Duodenal mucosa (tissue), 2 donors: ENCODE results near the gene MRPL23.

Experiments used
- H3K27ac ChIP-seq: one replicate; pipeline ENCODE4 v1.7.0; 2013; ENCODE audit warnings: low read depth, low read length
- H3K27me3 ChIP-seq, 2 donors: one replicate each; pipeline ENCODE4 v1.7.0; 2013; ENCODE audit warnings: low read length in 2 of 2, control low read depth in 1 of 2; ENCODE audit not compliant: insufficient read depth in 2 of 2, control insufficient read depth in 1 of 2
- H3K36me3 ChIP-seq, 2 donors: one replicate each; pipeline ENCODE4 v1.7.0; 2013; ENCODE audit warnings: low read length in 2 of 2, control low read depth in 1 of 2; ENCODE audit not compliant: insufficient read depth in 2 of 2, control insufficient read depth in 1 of 2
- H3K4me1 ChIP-seq, 2 donors: one replicate each; pipeline ENCODE4 v1.7.0; 2013; ENCODE audit warnings: low read length in 2 of 2, control low read depth in 1 of 2; ENCODE audit not compliant: insufficient read depth in 2 of 2, control insufficient read depth in 1 of 2
- H3K4me3 ChIP-seq, 2 donors: one replicate each; pipeline ENCODE4 v1.7.0; 2013; ENCODE audit warnings: low read length in 2 of 2, low read depth in 1 of 2
- H3K9ac ChIP-seq, 2 donors: one replicate each; pipeline ENCODE4 v1.7.0; 2013; ENCODE audit warnings: low read length in 2 of 2, low read depth in 1 of 2
- H3K9me3 ChIP-seq, 2 donors: one replicate each; pipeline ENCODE4 v1.7.0; 2013; ENCODE audit warnings: low read length in 2 of 2, control low read depth in 1 of 2; ENCODE audit not compliant: control insufficient read depth in 1 of 2

Gene MRPL23

DNA sequence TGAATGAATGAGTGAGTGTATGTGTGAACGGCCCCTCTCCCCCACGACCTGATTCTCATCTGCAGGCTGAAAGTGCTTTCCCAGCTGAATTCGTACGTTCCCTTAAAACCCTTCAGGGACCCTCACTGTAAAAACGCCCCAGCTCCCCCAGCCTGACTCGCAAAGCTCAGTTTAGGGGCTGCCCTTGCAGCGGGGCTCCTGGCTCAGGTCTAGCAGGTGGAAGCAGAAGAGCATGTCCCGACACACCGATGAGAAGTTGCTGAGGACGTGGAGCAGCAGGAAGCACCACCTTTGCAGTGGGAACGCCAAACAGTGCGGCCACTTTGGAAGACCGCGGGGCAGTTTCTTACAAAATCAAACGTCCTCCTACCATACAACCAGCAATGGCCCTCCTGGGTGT, 3.6 kb upstream of the MRPL23 start:
- no peak overlapping the region for H3K27ac ChIP-seq
- H3K9ac ChIP-seq = no peak overlapping the region
- H3K36me3 ChIP-seq = no peaks in the 10 kb centered on the region
- no peaks in the 10 kb centered on the region for H3K9me3 ChIP-seq
- H3K27me3 ChIP-seq = no peaks in the 10 kb centered on the region
- no peaks in the 10 kb centered on the region for H3K4me1 ChIP-seq
- H3K4me3 ChIP-seq = no peak overlapping the region

DNA sequence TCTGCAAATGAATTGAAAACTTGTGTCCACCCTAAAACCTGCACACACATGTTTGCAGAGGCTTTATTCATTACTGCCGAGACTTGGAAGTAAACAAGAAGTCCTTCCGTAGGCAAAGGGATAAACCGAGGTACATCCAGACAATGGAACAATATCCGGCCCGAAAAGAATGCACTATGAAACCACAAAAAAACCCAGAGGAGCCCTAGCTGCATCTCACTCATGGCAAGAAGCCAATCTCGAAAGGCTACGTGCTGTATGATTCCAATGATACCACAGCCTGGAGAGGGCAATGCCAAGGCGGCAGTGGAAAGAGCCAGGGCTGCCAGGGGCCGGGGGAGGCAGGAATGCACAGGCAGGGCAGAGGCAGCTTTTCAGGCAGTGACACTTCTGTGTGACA, 3.2 kb upstream of the MRPL23 start:
- Histone ChIP-seq H3K9ac (no peak overlapping the region), H3K9me3 (no peaks in the 10 kb centered on the region), H3K27ac (no peak overlapping the region), H3K27me3 (no peaks in the 10 kb centered on the region), H3K4me1 (no peaks in the 10 kb centered on the region), H3K36me3 (no peaks in the 10 kb centered on the region), H3K4me3 (no peak overlapping the region)

DNA sequence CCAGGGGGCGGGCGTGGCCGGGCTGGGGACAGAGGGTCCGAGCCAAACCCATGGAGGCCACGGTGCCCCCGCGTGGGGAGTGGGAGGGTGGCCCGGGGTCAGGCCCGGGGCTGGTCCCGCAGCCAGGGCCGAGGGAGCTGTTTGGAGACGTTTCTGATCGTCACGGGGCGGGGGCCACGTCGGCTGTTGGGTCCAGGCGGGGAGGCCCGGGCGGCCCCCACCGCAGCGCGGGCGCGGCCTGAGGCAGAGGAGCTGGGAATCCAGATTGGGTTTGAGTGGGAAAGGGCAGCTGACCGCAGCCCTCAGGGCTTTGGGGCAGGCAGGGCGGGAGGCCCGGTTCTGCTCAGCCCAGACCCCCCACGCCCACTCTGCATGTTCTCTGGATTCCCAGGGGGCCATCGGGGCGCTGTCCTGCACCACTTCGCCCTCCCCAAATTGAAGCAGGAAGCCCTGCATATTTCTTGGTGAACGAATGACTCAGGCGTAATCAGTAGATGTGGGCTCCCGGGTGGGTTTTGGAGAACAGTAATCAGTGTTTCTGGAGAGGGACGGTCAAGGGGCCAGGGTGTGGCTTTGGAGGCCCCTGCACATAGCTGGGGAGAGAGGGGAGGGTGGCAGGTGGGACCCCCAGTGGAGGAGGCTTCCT, 583 bp downstream of the MRPL23 start:
- Histone ChIP-seq H3K4me1 (no peaks in the 10 kb centered on the region), H3K9me3 (no peaks in the 10 kb centered on the region), H3K4me3 (no peak overlapping the region), H3K27ac (no peak overlapping the region), H3K36me3 (no peaks in the 10 kb centered on the region), H3K27me3 (no peaks in the 10 kb centered on the region), H3K9ac (no peak overlapping the region)

DNA sequence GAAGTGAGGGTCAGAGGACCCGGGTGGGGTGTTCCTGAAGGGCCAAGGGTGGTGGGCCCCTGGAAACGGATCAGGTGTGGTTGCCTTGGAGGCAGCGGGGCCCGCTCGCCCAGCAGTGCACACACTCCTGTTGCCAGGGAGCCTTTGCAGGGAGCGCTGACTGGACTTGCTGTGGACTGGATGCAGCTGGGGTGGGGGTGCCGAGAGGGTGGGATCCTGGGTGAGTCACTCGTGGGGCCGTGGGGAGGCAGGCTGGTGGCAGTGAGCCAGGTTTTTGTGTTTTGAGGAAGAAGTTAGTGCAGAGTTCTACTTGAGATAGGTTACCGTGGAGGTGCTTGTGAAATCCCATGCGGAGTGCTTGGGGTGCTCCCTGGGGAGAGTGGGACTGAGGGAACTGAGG, 1.3 kb downstream of the MRPL23 start:
- Histone ChIP-seq H3K27ac (no peak overlapping the region), H3K36me3 (no peaks in the 10 kb centered on the region), H3K4me1 (no peaks in the 10 kb centered on the region), H3K4me3 (no peak overlapping the region), H3K9ac (no peak overlapping the region), H3K9me3 (no peaks in the 10 kb centered on the region), H3K27me3 (no peaks in the 10 kb centered on the region)

DNA sequence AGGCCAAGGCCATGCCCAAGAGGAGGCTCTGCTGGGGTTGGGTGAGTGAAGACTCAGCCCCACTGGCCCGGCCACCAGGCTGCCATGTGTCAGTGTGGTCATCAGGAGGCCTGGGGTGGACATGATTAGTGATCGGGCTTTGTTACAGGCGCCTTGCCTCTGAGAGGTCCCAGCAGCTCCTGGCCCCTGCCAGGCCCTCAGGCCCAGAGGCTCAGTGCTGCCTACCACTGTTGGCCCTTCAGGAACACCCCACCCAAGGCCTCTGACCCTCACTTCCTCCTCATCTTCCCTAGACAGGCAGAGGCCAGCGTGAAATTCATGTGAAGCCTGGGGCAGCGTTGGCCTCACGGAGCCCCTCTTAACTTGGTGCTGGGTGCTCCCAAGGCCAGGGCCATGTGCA, 2.2 kb downstream of the MRPL23 start:
- Histone ChIP-seq H3K27me3 (no peaks in the 10 kb centered on the region), H3K9ac (no peak overlapping the region), H3K4me1 (no peaks in the 10 kb centered on the region), H3K36me3 (no peaks in the 10 kb centered on the region), H3K9me3 (no peaks in the 10 kb centered on the region), H3K4me3 (no peak overlapping the region), H3K27ac (no peak overlapping the region)

DNA sequence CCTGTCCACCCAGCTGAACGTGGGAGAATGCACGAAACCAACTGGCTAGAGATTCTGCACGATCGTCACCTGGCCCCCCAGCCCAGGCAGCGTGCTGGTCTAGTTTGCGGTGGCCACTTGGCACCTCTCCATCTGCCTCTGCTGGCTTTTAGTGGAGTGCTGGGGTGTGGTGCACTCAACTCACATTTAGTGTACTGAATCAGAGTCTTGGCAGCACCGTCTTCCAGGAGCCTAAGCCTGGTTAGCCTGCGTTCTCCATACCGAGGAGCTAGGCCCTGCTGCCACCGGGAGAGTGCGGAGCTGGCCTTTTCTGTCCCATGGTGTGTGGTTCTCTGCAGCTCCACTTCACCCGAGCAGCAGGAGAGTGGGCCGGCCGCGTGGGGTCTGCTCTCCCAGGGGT, 2.8 kb downstream of the MRPL23 start:
- no peaks in the 10 kb centered on the region for H3K36me3 ChIP-seq
- H3K27ac ChIP-seq = no peak overlapping the region
- no peaks in the 10 kb centered on the region for H3K27me3 ChIP-seq
- no peaks in the 10 kb centered on the region for H3K4me1 ChIP-seq
- H3K9ac ChIP-seq = no peak overlapping the region
- H3K9me3 ChIP-seq = no peaks in the 10 kb centered on the region
- no peak overlapping the region for H3K4me3 ChIP-seq

DNA sequence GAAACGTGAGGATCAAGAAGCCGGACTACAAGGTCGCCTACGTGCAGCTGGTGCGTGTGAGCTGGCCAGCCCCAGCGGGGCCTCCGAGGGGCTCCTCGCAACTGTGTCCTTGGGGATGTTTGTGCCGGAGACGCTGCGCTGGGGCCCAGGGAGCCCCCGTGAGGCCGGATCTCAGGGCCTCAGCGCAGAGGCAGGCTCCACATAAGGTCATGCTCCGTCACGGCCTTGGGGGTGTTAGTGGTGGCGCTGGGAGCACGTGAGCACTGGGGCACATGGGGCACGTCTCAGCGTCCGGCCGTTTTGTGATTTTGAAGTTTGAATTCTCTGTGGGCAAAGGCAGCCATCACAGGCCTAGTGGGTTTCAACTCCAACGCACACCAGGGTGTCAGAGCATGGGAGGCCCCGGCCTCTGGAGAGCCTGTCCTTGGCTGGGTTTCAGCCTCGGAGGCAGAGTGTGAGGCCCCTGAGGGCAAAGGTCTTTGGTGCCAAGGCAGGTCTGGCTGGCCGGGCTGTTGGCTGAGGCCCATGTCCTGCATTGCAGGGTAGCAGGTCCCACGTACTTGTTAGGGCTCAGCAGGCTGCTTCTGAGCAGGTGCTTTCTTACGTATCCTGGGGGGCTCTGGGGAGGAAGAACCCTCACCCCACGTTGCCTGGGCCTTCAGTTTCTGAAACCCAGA, 5.8 kb downstream of the MRPL23 start:
- H3K4me3 ChIP-seq = no peak overlapping the region
- H3K9ac ChIP-seq = no peak overlapping the region
- no peaks in the 10 kb centered on the region for H3K9me3 ChIP-seq
- H3K4me1 ChIP-seq = no peaks in the 10 kb centered on the region
- H3K27me3 ChIP-seq = no peaks in the 10 kb centered on the region
- H3K27ac ChIP-seq = no peak overlapping the region
- H3K36me3 ChIP-seq = no peaks in the 10 kb centered on the region

DNA sequence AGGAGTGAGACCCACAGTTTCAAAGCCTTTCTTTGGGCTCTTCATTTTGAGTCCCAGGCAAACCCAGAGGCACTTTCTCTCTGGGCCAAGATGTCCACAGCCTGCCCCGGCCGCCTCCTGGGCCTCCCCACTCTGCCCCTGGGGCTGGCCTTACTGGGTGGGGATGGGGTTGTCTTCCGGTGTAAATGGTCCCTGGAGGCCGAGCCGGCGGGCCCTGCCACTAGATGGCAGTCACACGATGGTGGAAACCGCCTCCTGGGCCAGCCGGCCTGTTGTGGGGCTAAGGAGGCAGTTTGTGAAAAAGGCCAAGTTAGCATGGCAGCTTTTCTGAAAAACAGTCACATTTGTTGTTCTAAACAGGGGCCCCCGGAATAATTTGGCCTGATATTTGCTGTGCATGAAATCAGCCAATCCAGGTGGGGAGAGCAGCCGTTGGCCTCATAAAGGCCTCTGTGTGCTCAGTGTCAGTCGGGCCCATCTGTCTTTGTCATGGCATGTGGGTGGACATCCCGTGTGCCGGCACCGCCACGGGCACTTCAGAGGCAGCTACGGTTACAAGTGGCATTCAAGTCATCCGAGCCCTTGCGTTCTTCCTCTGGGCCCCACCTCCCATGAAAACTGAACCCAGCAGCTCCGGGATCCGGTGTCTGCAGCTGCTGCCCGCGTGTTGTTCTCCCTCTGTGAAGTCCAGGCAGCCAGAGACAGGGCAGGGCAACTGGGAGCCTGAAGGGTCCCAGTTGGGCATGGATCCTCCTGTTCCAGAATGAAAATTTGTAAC, 6.5 kb downstream of the MRPL23 start:
- H3K36me3 ChIP-seq = no peaks in the 10 kb centered on the region
- no peak overlapping the region for H3K27ac ChIP-seq

DNA sequence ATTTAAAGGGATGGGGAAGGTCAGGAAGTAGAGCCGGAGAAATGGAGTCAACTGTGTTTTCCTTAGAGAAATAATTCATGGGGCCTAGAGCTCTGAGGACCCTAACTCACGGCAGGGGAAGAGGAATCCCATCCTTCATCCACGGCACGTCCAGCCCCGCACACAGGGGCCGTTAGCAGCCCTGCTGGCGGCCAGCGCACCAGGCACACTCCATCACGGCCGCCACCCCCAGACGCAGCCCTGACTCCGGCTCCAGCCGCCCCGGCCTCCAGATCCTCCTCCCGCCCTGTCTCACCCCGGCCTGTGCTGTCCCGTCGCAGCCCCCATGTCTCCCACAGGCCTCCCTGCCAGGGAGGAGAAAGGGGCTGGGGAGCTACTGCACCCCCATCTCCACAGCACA, 11.2 kb downstream of the MRPL23 start:
- Histone ChIP-seq H3K9ac (no peak overlapping the region), H3K9me3 (no peaks in the 10 kb centered on the region), H3K4me3 (no peak overlapping the region), H3K27ac (no peak overlapping the region), H3K36me3 (no peaks in the 10 kb centered on the region), H3K27me3 (no peaks in the 10 kb centered on the region), H3K4me1 (no peaks in the 10 kb centered on the region)

More for the DNA sequence above, 6.5 kb downstream of the MRPL23 start:
- no peak overlapping the region for H3K9ac ChIP-seq
- no peaks in the 10 kb centered on the region for H3K4me1 ChIP-seq
- no peak overlapping the region for H3K4me3 ChIP-seq
- no peaks in the 10 kb centered on the region for H3K27me3 ChIP-seq
- H3K9me3 ChIP-seq = no peaks in the 10 kb centered on the region

DNA sequence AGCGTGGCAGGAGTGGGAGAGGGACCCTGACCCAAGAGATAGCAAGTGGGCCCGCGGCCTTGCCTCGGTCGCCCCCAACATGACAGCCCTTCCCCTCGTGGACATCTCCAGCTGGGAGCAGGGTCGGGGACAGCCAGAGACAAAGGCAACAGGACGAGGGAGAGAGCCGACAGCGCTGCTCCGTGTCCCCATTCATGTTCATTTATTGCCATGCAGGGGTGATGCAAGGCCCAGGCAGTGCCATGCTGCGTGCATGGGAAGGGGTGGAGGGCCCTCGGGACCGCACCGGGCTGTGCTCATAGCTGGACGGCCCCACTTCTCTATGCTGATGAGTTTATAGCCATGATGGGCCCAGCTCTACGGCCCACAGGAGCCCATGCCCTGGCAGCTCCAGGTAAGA, 12.7 kb downstream of the MRPL23 start:
- Histone ChIP-seq H3K9me3 (no peaks in the 10 kb centered on the region), H3K36me3 (no peaks in the 10 kb centered on the region), H3K9ac (no peak overlapping the region), H3K4me1 (no peaks in the 10 kb centered on the region), H3K27ac (no peak overlapping the region), H3K4me3 (no peak overlapping the region), H3K27me3 (no peaks in the 10 kb centered on the region)
